HG02852 (cell line): ENCODE data around the gene TXNRD1.
"Not testable (repeated sequence)": the region's sequence is repeated elsewhere in the genome, so short reads cannot be mapped to it uniquely, and the experiment has no call there.

Experiments used
- ATAC-seq: cut with Tn5 transposase; IDR thresholded peaks from one replicate; pipeline ENCODE4 v1.9.1; 2021; ENCODE audit warnings: mild to moderate bottlenecking, moderate library complexity; ENCODE audit not compliant: unreplicated experiment

TXNRD1 gene

DNA sequence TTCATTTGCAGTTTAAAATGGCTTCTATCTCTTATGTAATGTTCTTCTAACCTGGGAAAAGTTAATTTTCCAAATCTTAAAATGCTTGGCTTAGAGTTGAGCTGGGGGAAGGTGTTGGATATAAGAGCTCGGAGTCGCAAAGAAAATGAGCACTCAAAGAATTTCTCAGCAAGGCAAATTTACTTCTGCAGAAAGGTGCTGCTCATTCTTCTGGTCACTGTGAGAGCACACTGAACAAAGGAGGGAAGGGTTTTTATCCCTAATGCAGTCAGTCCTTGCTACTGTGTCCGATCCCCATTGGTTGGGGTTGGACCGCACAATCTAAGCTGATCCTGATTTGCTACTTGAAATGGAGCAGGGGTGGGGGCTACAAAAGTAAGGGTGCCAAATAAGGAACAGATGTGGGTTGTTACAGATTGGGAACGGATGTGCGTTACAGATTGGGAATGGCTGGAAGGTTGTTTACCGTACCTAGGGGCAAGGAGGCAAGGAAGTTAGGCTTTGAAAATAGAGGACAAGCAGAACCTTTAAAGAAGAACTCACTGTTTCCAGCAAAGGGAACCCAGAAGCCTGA lies 19.4 kb downstream of the TXNRD1 start:
- no peak for ATAC-seq

DNA sequence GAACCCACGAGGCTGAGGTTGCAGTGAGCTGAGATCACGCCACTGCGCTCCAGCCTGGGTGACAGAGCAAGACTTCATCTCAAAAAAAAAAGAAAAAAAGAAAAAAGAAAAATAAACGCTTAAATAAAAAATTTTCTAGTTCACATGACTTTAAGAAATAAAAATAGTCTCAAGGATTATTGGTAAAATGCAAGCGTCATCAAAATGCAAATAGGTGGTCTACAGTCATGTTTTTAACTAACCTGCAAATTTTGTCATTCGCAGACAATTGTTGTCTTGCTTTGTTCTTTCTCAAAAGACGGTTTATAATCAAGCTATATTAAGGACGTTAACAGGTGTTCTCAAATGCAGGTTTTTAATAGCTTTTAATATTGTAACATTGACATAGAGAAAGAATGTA lies 22.4 kb downstream of the TXNRD1 start:
- no peak for ATAC-seq

DNA sequence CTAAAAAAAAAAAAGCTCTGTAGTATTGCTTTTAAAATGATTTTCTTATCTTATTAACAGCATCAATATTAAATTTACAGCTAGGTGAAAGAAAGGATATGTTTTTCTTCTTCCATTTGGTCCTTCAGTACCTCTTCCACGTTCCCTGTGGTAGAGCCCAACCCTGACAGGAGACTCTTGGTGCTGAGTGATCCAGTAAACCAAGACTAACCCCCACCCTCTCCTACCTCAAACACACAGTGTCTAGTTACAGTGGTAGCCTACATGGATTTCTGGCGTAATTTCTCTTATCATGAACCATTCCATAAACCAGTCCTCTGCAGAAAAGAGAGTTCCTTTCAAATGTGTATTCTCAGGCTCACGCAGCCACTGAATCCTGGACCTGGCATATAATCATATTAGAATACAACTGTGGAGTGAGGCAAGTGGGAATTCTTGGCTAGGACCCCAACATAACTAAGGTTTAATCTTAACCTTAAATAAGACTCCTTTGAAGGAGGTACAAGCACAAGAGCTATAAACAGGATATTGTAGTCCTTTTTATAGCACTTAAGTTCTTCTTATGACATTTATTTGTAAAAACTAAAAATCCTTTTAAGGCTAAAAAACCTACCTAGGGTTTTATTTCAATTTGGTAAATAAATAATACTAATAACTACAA lies 27.1 kb downstream of the TXNRD1 start:
- no peak for ATAC-seq

GRCh38 chr12:104243551-104243950 lies 28.0 kb downstream of the TXNRD1 start:
- no peak for ATAC-seq

GRCh38 chr12:104243971-104244370 lies 28.4 kb downstream of the TXNRD1 start:
- ATAC-seq, result no peak

DNA sequence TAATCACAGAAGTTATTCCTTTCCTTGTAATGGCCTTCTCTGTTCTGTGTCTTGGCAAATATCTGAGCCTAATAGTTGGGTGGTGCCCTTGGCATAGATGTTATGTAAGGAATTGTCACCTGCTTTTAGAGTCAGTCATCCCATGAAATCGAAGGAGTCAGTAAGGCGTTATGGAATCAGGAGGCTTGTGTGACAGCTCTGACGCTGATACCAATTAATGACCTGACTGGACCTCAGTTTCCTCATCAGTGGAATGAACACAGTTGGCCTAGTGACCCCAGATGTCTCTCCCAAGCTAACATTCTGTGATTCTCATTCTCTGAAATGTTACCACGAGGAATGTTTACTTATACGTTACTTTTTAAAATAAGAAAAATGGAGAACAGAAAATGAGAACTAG lies 32.1 kb downstream of the TXNRD1 start:
- no peak for ATAC-seq

DNA sequence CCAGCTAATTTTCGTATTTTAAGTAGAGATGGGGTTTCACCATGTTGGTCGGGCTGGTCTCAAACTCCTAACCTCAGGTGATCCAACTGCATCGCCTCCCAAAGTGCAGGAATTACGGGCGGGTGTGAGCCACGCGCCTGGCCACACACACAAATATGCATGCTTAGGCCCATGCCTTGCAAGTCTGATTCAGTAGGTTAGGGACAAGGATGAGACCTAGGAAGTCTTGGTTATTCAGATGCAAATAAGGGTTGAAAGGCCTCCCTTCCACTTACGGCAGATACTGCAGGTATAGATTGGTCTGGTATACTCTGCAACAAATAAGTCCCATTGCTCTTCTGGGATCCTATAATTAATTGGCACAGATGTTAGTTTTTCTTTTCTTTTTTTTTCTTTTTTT lies 32.9 kb downstream of the TXNRD1 start:
- ATAC-seq, result no peak

- ATAC-seq, result no peak
Observed at GRCh38 chr12:104249017-104249416, 33.4 kb downstream of the TXNRD1 start.

DNA sequence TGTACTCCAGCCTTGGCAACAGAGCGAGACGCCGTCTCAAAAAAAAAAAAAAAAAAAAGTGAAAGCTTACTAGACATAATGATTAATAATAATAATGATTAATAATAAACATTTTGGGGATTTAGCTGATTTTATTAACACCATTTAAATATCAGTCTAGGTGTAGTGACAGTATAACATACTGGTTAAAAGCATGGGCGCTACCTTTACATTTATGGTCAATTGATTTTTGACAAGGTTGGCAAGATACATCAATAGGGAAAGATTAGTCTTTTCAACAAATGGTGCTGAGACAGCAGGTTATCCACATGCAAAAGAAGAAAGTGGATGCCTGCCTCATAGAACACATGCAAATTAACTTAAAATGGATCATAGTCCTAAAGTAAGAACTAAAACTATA lies 34.3 kb downstream of the TXNRD1 start:
- no peak for ATAC-seq

DNA sequence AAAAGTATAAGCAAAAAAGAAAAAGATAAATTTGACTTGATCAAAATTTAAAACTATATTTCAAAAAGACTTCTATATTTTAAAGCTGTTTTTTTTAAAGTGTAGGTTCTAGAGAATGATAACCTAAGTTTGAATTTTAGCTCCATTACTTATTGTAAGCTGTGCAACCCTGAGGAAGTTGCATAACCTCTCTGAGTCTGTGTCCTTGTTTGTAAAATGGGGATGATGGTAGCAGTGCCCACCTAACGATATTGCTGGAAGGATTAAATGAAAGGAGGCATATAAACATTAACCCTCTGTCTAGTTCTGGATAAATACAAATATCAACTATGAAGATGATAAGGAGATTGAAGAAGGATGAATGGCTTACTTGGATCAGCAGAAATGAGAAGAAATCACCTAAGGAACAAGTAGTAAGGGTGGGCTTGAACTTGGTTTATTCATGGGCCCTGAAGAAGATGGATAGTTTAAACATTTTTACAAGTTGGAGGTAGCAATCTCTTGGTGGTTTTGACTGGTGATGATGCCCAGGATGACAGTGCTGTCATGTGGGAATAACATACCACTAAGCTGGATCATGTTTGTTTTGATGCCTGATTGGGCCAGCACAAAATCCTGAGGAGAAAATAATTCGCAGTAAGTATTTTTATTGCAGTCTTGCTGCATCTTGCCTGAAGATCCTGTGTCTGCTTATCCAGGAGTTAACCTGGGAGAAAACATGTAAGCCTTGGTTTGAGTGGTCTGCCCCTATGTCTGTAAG lies 35.0 kb downstream of the TXNRD1 start:
- no peak for ATAC-seq

GRCh38 chr12:104257913-104258472 lies 42.4 kb downstream of the TXNRD1 start:
- ATAC-seq, result no peak

DNA sequence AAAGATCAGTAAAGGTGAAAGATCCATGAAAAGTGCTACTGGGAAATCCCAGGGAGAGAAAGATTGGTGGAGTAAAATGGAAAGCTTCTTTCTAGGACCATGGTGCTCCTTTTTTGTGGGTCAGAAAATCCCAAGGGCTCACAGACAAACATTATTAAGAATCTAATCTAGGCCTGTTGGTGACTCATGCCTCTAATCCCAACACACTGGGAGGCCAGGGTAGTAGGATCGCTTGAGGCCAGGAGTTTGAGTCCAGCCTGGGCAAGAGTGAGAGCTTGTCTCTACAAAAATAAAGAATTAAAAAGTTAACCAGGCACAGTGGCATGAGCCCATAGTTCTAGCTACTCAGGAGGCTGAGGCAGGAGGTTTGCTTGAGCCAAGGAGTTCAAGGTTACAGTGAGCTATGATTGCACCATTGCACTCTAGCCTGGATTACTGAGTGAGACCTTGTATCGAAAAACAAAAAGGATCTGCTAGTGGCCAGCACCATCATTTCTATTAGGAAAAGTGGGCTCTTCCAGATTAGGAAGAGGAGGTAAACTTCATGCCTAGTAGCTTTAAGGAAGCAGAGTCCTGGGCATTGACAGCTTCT lies 43.0 kb downstream of the TXNRD1 start:
- ATAC-seq, result no peak

DNA sequence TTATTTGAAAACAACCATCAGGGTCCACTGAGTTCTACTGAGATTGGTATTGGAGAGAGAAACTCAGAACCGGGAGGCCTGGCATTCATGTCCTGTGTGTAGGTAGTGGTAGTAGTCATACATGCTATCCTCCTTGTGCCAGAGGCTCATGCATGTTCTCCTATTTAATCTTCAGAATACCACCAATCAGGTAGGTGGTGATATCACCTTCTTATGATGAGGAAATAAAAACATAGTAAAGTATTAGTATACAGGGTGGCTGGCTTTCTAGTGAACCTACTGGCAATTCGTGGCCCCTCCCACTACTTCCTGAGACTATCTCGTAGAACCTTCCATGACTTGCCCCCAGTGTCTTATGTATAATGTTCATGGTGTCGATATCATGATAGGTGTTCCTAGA lies 47.4 kb downstream of the TXNRD1 start:
- ATAC-seq, result no peak

DNA sequence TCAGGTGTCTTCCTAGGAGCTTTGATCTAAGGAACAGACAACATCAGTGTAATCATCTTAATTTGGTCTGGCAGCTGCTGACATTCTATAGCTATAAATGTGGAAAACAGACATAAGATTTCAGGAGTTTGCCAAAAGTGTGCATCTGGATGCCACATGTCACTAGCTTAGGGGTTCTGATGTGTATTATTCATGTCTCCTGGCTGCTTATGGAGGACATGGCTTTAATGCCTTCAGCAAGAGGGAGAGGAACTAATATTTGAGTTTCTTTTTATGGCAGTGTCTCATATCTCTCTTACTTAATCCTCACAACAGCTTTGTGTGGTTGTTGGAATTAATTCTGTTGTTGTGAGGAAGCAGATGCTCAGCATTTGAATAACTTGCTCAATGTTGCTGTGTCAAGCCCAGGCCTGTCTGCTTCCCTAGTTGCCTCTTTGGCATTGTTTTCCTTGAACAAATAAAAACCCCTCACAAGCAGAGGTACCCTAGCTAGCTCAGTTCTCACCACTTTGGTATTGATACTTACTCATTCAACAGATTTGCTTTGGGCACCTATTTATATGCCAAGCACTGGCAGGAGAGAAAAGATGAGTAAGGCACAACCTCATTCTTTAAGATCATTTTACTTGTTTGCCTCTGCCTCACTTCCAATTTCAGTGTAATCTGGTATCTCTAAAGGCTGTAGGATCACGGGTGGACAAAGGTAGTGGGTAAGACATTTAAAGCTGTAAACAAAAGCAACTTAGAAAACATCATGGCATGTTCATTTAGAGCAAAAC lies 48.2 kb downstream of the TXNRD1 start:
- ATAC-seq, result no peak

- not testable (repeated sequence) for ATAC-seq
Observed at GRCh38 chr12:104265436-104265835, 49.9 kb downstream of the TXNRD1 start.

DNA sequence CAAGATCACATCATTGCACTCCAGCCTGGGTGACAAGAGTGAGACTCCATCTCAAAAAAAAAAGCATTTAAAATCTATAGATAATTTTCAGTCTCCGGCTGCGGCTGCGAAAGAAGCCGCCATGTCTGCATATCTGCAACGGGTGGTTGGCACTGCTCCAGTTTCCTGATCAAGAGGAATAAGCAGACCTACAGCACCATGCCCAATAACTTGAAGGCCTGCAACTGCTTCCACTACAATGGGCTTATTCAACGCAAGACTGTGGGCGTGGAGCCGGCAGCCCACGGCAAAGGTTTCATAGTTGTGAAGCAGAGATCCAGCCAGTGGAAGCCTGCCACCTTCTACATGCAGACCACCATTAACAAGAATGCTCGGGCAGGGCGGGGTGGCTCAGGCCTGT lies 57.4 kb downstream of the TXNRD1 start:
- ATAC-seq, result no peak

GRCh38 chr12:104273503-104273902 lies 57.9 kb downstream of the TXNRD1 start:
- ATAC-seq, result no peak

DNA sequence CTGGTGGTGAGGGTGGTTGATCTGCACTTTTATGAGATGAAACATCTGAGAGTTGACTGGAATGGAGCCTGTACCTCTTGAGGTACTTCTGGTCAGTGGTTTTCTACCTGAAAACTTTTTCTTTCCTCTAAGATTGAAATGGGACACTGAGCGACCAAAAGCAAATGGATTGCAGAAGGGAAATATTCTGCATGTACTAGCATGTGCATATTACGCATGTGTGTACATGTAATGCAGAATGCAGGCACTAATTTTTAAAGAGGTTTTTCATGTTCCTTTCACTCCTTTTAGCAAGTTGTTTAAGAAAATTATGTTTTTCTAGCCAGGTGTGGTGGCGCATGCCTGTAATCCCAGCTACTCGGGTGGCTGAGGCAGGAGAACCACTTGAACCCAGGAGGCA lies 59.2 kb downstream of the TXNRD1 start:
- ATAC-seq, result no peak

GRCh38 chr12:104275689-104276088 lies 60.1 kb downstream of the TXNRD1 start:
- no peak for ATAC-seq

- ATAC-seq, result no peak
Observed at GRCh38 chr12:104276273-104277131, 60.9 kb downstream of the TXNRD1 start.
